Hepatocyte (in vitro differentiated cells): ENCODE data around the gene HIBADH. TPM values are rescaled to one million over a fixed set of nuclear protein-coding genes. Genes with fewer than 3 reads are reported as not detected.
A peak's percentile ranks its signal among the peaks of the same experiment; 100 is the strongest.

Source experiments
- DNase-seq: peaks from one replicate; pipeline ENCODE4 v3.0.0-alpha.2; 2016; ENCODE audit warnings: low spot score
- H2AFZ ChIP-seq: fragments of 200-600 bp; sonication (generic); 2 replicates; pipeline ENCODE4 v1.6.0; 2016; ENCODE audit warnings: antibody characterized with exemption, mild to moderate bottlenecking
- H3K27ac ChIP-seq: fragments of 200-600 bp; sonication (generic); 2 replicates; pipeline ENCODE4 v1.5.1; 2016; ENCODE audit warnings: mild to moderate bottlenecking
- H3K27me3 ChIP-seq: fragments of 200-600 bp; sonication (generic); 2 replicates; pipeline ENCODE4 v1.6.1; 2016
- H3K36me3 ChIP-seq: fragments of 200-600 bp; sonication (generic); replicated peaks from 2 replicates; pipeline ENCODE4 v1.5.1; 2016; ENCODE audit warnings: low read depth; ENCODE audit not compliant: insufficient read depth
- H3K4me1 ChIP-seq: fragments of 200-600 bp; sonication (generic); 2 replicates; pipeline ENCODE4 v1.5.1; 2016; ENCODE audit warnings: mild to moderate bottlenecking, moderate library complexity; ENCODE audit not compliant: insufficient read depth
- H3K4me2 ChIP-seq: fragments of 200-600 bp; sonication (generic); 2 replicates; pipeline ENCODE4 v1.6.0; 2016
- H3K4me3 ChIP-seq: fragments of 200-600 bp; sonication (generic); 2 replicates; pipeline ENCODE4 v1.5.1; 2016; ENCODE audit warnings: mild to moderate bottlenecking
- H3K79me2 ChIP-seq: fragments of 200-600 bp; sonication (generic); 2 replicates; pipeline ENCODE4 v1.6.0; 2017; ENCODE audit warnings: mild to moderate bottlenecking
- H3K9me2 ChIP-seq: fragments of 200-600 bp; sonication (generic); replicated peaks from 2 replicates; pipeline ENCODE4 v1.6.0; 2017; ENCODE audit warnings: mild to moderate bottlenecking; ENCODE audit not compliant: insufficient read depth
- H3K9me3 ChIP-seq: fragments of 200-600 bp; sonication (generic); 2 replicates; pipeline ENCODE4 v1.5.1; 2016; ENCODE audit warnings: low read depth, mild to moderate bottlenecking
- H4K20me1 ChIP-seq: fragments of 200-600 bp; sonication (generic); 2 replicates; pipeline ENCODE4 v1.6.0; 2016; ENCODE audit warnings: mild to moderate bottlenecking; ENCODE audit not compliant: insufficient read depth, poor library complexity, severe bottlenecking
- CTCF ChIP-seq: fragments of 200-600 bp; sonication (generic); IDR thresholded peaks from 2 replicates; pipeline ENCODE4 v1.5.1; 2016; ENCODE audit warnings: antibody characterized with exemption, mild to moderate bottlenecking; ENCODE audit not compliant: poor library complexity
- EZH2 ChIP-seq: fragments of 200-600 bp; sonication (generic); IDR thresholded peaks from 2 replicates; pipeline ENCODE4 v1.6.1; 2016; ENCODE audit warnings: antibody characterized with exemption, mild to moderate bottlenecking, borderline replicate concordance
- EZH2phosphoT487 ChIP-seq: fragments of 200-600 bp; sonication (generic); IDR thresholded peaks from one replicate; pipeline ENCODE4 v1.6.1; 2018; ENCODE audit warnings: antibody characterized with exemption, mild to moderate bottlenecking, low read depth, moderate library complexity; ENCODE audit not compliant: unreplicated experiment, severe bottlenecking
- WGBS: methylation state at CpG from one replicate; pipeline ENCODE4 v1.1.6; 2016; ENCODE audit warnings: low lambda C conversion rate; ENCODE audit errors: missing lambda C conversion rate; 5-methylcytosine and 5-hydroxymethylcytosine counted together
- polyA plus RNA-seq: library from polyadenylated mRNA; unstranded; fragments of >200 nt; fragmentation: Nextera tagmentation; extraction: Ambion mirVana; gene quantifications from 2 replicates; pipeline ENCODE4 v1.2.1, GENCODE V29; 2016
- total RNA-seq: library from RNA; depleted of rRNA; stranded (reverse); fragments of >200 nt; gene quantifications from 2 replicates; pipeline ENCODE4 v1.2.3, GENCODE V29; 2014

Gene HIBADH
- total and polyA plus RNA-seq, 2 experiments from 2014 or later, result 56.1 to 65.5 TPM

GRCh38 chr7:27661811-27662489, 733 bp downstream of the HIBADH start:
- Histone ChIP-seq H4K20me1 (no peaks in the 10 kb centered on the region), H3K9me3 (no peaks in the 10 kb centered on the region), H3K27ac (peak overlapping the region; percentile 97), H3K27me3 (no peaks in the 10 kb centered on the region), H3K4me3 (peak overlapping the region; percentile 70), H3K4me2 (peak overlapping the region; percentile 80), H3K79me2 (peaks cover 39% of the 10 kb centered on the region), H2AFZ (peak overlapping the region; percentile 61), H3K4me1 (peaks cover 12% of the 10 kb centered on the region), H3K9me2 (no peaks in the 10 kb centered on the region), H3K36me3 (no peaks in the 10 kb centered on the region)
- DNase-seq, result peak; percentile 55
- TF ChIP-seq EZH2 (no peak), CTCF (no peak)
- 4% methylated on average over 18 of the region's 18 CpGs for WGBS

- Histone ChIP-seq H3K4me3 (no peak overlapping the region), H3K4me2 (no peak overlapping the region), H3K79me2 (peaks cover 49% of the 10 kb centered on the region), H3K9me3 (no peaks in the 10 kb centered on the region), H3K36me3 (no peaks in the 10 kb centered on the region), H3K4me1 (peaks cover 4% of the 10 kb centered on the region), H3K9me2 (no peaks in the 10 kb centered on the region), H2AFZ (no peak overlapping the region), H4K20me1 (no peaks in the 10 kb centered on the region), H3K27me3 (no peaks in the 10 kb centered on the region), H3K27ac (no peak overlapping the region)
- WGBS, result 73% methylated on average over 2 of the region's 2 CpGs
- DNase-seq, result no peak
- TF ChIP-seq EZH2 (no peak), EZH2phosphoT487 (no peak), CTCF (no peak)
Measured at GRCh38 chr7:27656724-27657123, 6.0 kb downstream of the HIBADH start.

- Histone ChIP-seq H3K9me2 (no peaks in the 10 kb centered on the region), H3K9me3 (no peaks in the 10 kb centered on the region), H3K79me2 (peaks cover 40% of the 10 kb centered on the region), H3K4me1 (no peaks in the 10 kb centered on the region), H3K4me2 (no peak overlapping the region), H4K20me1 (no peaks in the 10 kb centered on the region), H3K27ac (no peak overlapping the region), H3K4me3 (no peak overlapping the region), H2AFZ (no peak overlapping the region), H3K36me3 (no peaks in the 10 kb centered on the region), H3K27me3 (no peaks in the 10 kb centered on the region)
- TF ChIP-seq EZH2phosphoT487 (no peak), EZH2 (no peak), CTCF (no peak)
- no peak for DNase-seq
- WGBS, result 91% methylated on average over 1 of the region's 1 CpG
Measured at GRCh38 chr7:27655184-27655583, 7.5 kb downstream of the HIBADH start.
